ENCODE results near the gene SPARCL1.
A peak's percentile ranks its signal among the peaks of the same experiment; 100 is the strongest.

Gene SPARCL1

GRCh38 chr4:87540146-87541058 is 11.2 kb upstream of the SPARCL1 start:
- Histone ChIP-seq H3K27ac (ENCODE audit: low read depth, low read length) (peak overlapping the region; percentile 88), H3K9me3 (ENCODE audit: low read length) (no peaks in the 10 kb centered on the region), H3K4me3 (ENCODE audit: low read depth in 1 of 2, low read length in 2 of 2) (peak overlapping the region in 1 of 2 donors; percentile 37), H3K27me3 (ENCODE audit: control insufficient read depth in 1 of 2, insufficient read depth in 2 of 2, low read length in 2 of 2) (no peaks in the 10 kb centered on the region), H3K36me3 (ENCODE audit: insufficient read depth, low read length) (no peaks in the 10 kb centered on the region), H3K4me1 (ENCODE audit: insufficient read depth, low read length) (peaks cover 16% of the 10 kb centered on the region), H3K9ac (ENCODE audit: low read length) (peak overlapping the region; percentile 28)

GRCh38 chr4:87532907-87533306 is 3.7 kb upstream of the SPARCL1 start:
- Histone ChIP-seq H3K9me3 (ENCODE audit: low read length) (no peaks in the 10 kb centered on the region), H3K27me3 (ENCODE audit: control insufficient read depth in 1 of 2, insufficient read depth in 2 of 2, low read length in 2 of 2) (no peaks in the 10 kb centered on the region), H3K4me1 (ENCODE audit: insufficient read depth, low read length) (peaks cover 29% of the 10 kb centered on the region), H3K27ac (ENCODE audit: low read depth, low read length) (peak overlapping the region; percentile 63), H3K9ac (ENCODE audit: low read length) (no peak overlapping the region), H3K4me3 (ENCODE audit: low read depth in 1 of 2, low read length in 2 of 2) (no peak overlapping the region), H3K36me3 (ENCODE audit: insufficient read depth, low read length) (no peaks in the 10 kb centered on the region)

- peak overlapping the region; percentile 63 for H3K27ac ChIP-seq (ENCODE audit: low read depth, low read length)
- H3K27me3 ChIP-seq (ENCODE audit: control insufficient read depth in 1 of 2, insufficient read depth in 2 of 2, low read length in 2 of 2), result no peaks in the 10 kb centered on the region
- no peaks in the 10 kb centered on the region for H3K9me3 ChIP-seq (ENCODE audit: low read length)
- no peaks in the 10 kb centered on the region for H3K36me3 ChIP-seq (ENCODE audit: insufficient read depth, low read length)
- no peak overlapping the region for H3K9ac ChIP-seq (ENCODE audit: low read length)
- peaks cover 29% of the 10 kb centered on the region for H3K4me1 ChIP-seq (ENCODE audit: insufficient read depth, low read length)
- no peak overlapping the region for H3K4me3 ChIP-seq (ENCODE audit: low read depth in 1 of 2, low read length in 2 of 2)
These were observed 2.9 kb upstream of the SPARCL1 start for GRCh38 chr4:87532109-87532508.

DNA sequence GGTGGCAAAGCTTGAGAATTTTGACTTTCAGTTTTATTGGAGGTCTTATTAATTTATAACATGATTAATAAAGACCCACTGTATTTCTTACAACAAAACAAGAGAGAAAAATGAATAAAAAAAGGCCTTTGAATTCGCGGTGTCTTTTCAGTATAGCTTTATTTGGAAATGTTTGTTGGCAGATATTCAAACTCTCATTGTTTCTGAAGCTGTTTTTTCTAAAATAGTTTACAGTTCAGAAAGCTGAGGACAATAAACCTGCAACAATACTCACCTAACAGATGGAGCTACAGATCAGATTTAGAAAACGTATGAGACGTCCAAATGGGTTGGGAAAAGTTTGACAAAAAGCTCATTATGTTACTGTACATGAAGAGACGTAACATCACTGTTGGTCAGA is 2.4 kb upstream of the SPARCL1 start:
- H3K4me1 ChIP-seq (ENCODE audit: insufficient read depth, low read length), result peaks cover 29% of the 10 kb centered on the region
- no peak overlapping the region for H3K9ac ChIP-seq (ENCODE audit: low read length)
- H3K27me3 ChIP-seq (ENCODE audit: control insufficient read depth in 1 of 2, insufficient read depth in 2 of 2, low read length in 2 of 2), result no peaks in the 10 kb centered on the region
- no peaks in the 10 kb centered on the region for H3K9me3 ChIP-seq (ENCODE audit: low read length)
- H3K27ac ChIP-seq (ENCODE audit: low read depth, low read length), result peak overlapping the region; percentile 63
- no peaks in the 10 kb centered on the region for H3K36me3 ChIP-seq (ENCODE audit: insufficient read depth, low read length)
- H3K4me3 ChIP-seq (ENCODE audit: low read depth in 1 of 2, low read length in 2 of 2), result no peak overlapping the region

GRCh38 chr4:87530868-87531267 is 1.7 kb upstream of the SPARCL1 start:
- H3K4me1 ChIP-seq (ENCODE audit: insufficient read depth, low read length), result peaks cover 32% of the 10 kb centered on the region
- peak overlapping the region in 1 of 2 donors; percentile 6 for H3K4me3 ChIP-seq (ENCODE audit: low read depth in 1 of 2, low read length in 2 of 2)
- no peaks in the 10 kb centered on the region for H3K36me3 ChIP-seq (ENCODE audit: insufficient read depth, low read length)
- peak overlapping the region; percentile 63 for H3K27ac ChIP-seq (ENCODE audit: low read depth, low read length)
- no peaks in the 10 kb centered on the region for H3K27me3 ChIP-seq (ENCODE audit: control insufficient read depth in 1 of 2, insufficient read depth in 2 of 2, low read length in 2 of 2)
- H3K9me3 ChIP-seq (ENCODE audit: low read length), result no peaks in the 10 kb centered on the region
- H3K9ac ChIP-seq (ENCODE audit: low read length), result peak overlapping the region; percentile 15

DNA sequence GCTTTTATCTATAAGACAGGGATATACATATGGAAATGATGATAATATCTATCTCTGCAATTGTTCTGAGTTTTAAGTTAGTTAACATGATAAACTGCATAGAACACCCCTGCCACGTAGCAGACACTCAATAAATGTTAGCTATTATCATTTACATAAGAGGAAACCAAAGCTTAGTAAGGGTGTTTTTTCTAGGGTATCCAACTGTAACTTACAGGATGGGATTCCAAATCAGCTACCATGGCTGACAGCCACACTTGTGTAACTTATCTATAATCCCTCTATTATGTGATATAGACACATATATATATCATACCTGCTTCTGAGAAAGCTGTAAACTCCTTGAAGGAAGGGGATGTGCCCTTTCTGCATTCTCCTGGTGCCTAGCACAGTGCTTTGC is 1.1 kb upstream of the SPARCL1 start:
- Histone ChIP-seq H3K36me3 (ENCODE audit: insufficient read depth, low read length) (no peaks in the 10 kb centered on the region), H3K9me3 (ENCODE audit: low read length) (no peaks in the 10 kb centered on the region), H3K9ac (ENCODE audit: low read length) (peak overlapping the region; percentile 17), H3K4me3 (ENCODE audit: low read depth in 1 of 2, low read length in 2 of 2) (peak overlapping the region in 1 of 2 donors; percentile 96), H3K27me3 (ENCODE audit: control insufficient read depth in 1 of 2, insufficient read depth in 2 of 2, low read length in 2 of 2) (no peaks in the 10 kb centered on the region), H3K27ac (ENCODE audit: low read depth, low read length) (peak overlapping the region; percentile 63), H3K4me1 (ENCODE audit: insufficient read depth, low read length) (peaks cover 39% of the 10 kb centered on the region)

GRCh38 chr4:87527431-87528220 is 1.6 kb downstream of the SPARCL1 start:
- H3K4me1 ChIP-seq (ENCODE audit: insufficient read depth, low read length), result peaks cover 64% of the 10 kb centered on the region
- H3K27ac ChIP-seq (ENCODE audit: low read depth, low read length), result peak overlapping the region; percentile 63
- peak overlapping the region; percentile 62 to 96 for H3K4me3 ChIP-seq (ENCODE audit: low read depth in 1 of 2, low read length in 2 of 2)
- H3K36me3 ChIP-seq (ENCODE audit: insufficient read depth, low read length), result no peaks in the 10 kb centered on the region
- H3K27me3 ChIP-seq (ENCODE audit: control insufficient read depth in 1 of 2, insufficient read depth in 2 of 2, low read length in 2 of 2), result no peaks in the 10 kb centered on the region
- peak overlapping the region; percentile 98 for H3K9ac ChIP-seq (ENCODE audit: low read length)
- H3K9me3 ChIP-seq (ENCODE audit: low read length), result no peaks in the 10 kb centered on the region

GRCh38 chr4:87525636-87526295 is 3.4 kb downstream of the SPARCL1 start:
- Histone ChIP-seq H3K27me3 (ENCODE audit: control insufficient read depth in 1 of 2, insufficient read depth in 2 of 2, low read length in 2 of 2) (no peaks in the 10 kb centered on the region), H3K9ac (ENCODE audit: low read length) (peak overlapping the region; percentile 98), H3K9me3 (ENCODE audit: low read length) (no peaks in the 10 kb centered on the region), H3K4me3 (ENCODE audit: low read depth in 1 of 2, low read length in 2 of 2) (peak overlapping the region; percentile 18 to 96), H3K4me1 (ENCODE audit: insufficient read depth, low read length) (peaks cover 62% of the 10 kb centered on the region), H3K27ac (ENCODE audit: low read depth, low read length) (peak overlapping the region; percentile 63), H3K36me3 (ENCODE audit: insufficient read depth, low read length) (no peaks in the 10 kb centered on the region)

DNA sequence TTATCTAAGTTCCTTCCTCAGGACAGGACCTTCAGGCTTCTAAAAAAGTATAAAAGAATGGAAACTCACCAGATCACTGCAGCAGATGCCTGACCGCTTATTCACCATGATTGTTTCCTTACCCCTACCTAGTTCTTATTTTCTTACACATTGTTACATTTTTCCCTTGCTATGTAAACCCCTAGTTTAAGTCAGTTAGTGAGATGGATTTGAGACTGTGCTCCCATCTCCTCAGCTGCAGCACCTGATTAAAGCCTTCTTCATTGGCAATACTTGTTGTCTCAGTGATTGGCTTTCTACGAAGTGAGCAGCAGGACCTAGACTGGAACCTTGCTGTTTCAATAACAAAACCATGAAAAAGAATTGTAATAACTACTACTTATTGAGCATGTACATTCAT is 4.7 kb downstream of the SPARCL1 start:
- Histone ChIP-seq H3K27ac (ENCODE audit: low read depth, low read length) (peak overlapping the region; percentile 63), H3K9ac (ENCODE audit: low read length) (peak overlapping the region; percentile 98), H3K4me3 (ENCODE audit: low read depth in 1 of 2, low read length in 2 of 2) (peak overlapping the region in 1 of 2 donors; percentile 96), H3K27me3 (ENCODE audit: control insufficient read depth in 1 of 2, insufficient read depth in 2 of 2, low read length in 2 of 2) (no peaks in the 10 kb centered on the region), H3K9me3 (ENCODE audit: low read length) (no peaks in the 10 kb centered on the region), H3K4me1 (ENCODE audit: insufficient read depth, low read length) (peaks cover 66% of the 10 kb centered on the region), H3K36me3 (ENCODE audit: insufficient read depth, low read length) (no peaks in the 10 kb centered on the region)

- Histone ChIP-seq H3K9ac (ENCODE audit: low read length) (no peak overlapping the region), H3K4me3 (ENCODE audit: low read depth in 1 of 2, low read length in 2 of 2) (peak overlapping the region in 1 of 2 donors; percentile 4), H3K27me3 (ENCODE audit: control insufficient read depth in 1 of 2, insufficient read depth in 2 of 2, low read length in 2 of 2) (no peaks in the 10 kb centered on the region), H3K4me1 (ENCODE audit: insufficient read depth, low read length) (peaks cover 67% of the 10 kb centered on the region), H3K27ac (ENCODE audit: low read depth, low read length) (peak overlapping the region; percentile 74), H3K9me3 (ENCODE audit: low read length) (no peaks in the 10 kb centered on the region), H3K36me3 (ENCODE audit: insufficient read depth, low read length) (no peaks in the 10 kb centered on the region)
These were observed 5.9 kb downstream of the SPARCL1 start for GRCh38 chr4:87523307-87523706.
